HL-60 (cell line): Measurements from ENCODE around the gene WFDC5.

Experiments used
- DNase-seq, 2 experiments: peaks; one replicate each; pipeline ENCODE4 v3.0.0-alpha.2; 2010 to 2020; ENCODE audit warnings: low read depth in 1 of 2, low spot score in 1 of 2
- H3K27ac ChIP-seq: fragments of 250-450 bp; sonication (Bioruptor Pico); replicated peaks from 2 replicates; pipeline ENCODE4 v1.5.1; 2020; ENCODE audit warnings: mild to moderate bottlenecking, moderate library complexity
- H3K27me3 ChIP-seq: fragments of 250-450 bp; sonication (Bioruptor Pico); 2 replicates; pipeline ENCODE4 v1.5.1; 2021; ENCODE audit warnings: mild to moderate bottlenecking, moderate library complexity; ENCODE audit not compliant: insufficient read depth, poor library complexity, severe bottlenecking
- H3K4me3 ChIP-seq: replicated peaks from 2 replicates; pipeline ENCODE4 v1.5.1; 2011; ENCODE audit warnings: mild to moderate bottlenecking, control low read depth, low read length; ENCODE audit not compliant: insufficient read depth
- GABPA ChIP-seq: IDR thresholded peaks from 2 replicates; pipeline ENCODE4 v1.6.1; 2012; ENCODE audit warnings: low read depth
- POLR2AphosphoS5 ChIP-seq: IDR thresholded peaks from 2 replicates; pipeline ENCODE4 v1.6.1; 2012; ENCODE audit warnings: low read depth
- SPI1 ChIP-seq: IDR thresholded peaks from 2 replicates; pipeline ENCODE4 v1.6.1; 2012; ENCODE audit warnings: low read depth, mild to moderate bottlenecking, borderline replicate concordance
- TF ChIP-seq, protein P1 (sequence below): IDR thresholded peaks from 2 replicates; pipeline ENCODE4 v1.6.1; 2012; ENCODE audit warnings: low read depth; ENCODE audit not compliant: insufficient replicate concordance
- TF ChIP-seq, protein P2 (sequence below): IDR thresholded peaks from one replicate; pipeline ENCODE4 v1.5.1; 2011; ENCODE audit warnings: low read length, control low read depth, inconsistent platforms; ENCODE audit not compliant: insufficient read depth

The WFDC5 gene

DNA sequence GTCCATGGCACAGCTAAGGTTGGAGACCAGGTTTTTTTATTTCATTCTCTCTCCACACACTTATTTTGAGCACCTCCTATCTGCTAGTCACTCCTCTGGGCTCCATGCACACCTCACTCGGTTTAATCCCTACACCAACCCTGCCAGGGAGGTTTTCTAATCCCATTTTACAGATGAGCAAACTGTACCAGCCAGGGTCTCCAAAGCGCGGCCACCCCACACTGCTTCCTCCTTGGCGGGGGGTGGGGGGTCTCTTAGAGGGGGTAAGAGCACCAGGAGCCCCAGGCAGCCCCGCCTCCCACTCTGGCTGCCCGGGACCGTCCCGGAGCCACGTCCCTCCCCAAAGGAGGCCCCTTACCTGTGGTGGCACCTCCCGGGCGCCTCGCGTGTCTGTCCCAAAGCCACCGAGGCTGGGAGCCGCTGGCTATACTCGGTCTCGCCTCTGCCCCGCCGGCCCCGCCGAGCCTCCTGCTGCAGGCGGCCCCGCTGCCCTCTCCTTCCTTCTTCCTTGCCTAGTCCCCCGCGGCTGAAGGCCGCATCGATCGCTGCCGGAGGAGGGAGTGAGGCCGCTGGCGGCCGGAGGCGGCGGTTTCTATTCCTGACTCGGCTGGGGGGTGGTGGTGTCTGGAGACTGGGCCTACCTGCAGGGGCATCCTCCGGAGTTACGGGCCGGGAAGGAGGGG, 14.3 kb downstream of the WFDC5 start, which contains the start of gene KCNS1:
KCNS1 (minus strand) TSS at position 565 of the 683 bp plus-strand sequence. CDS start 1,891 bp downstream, outside the sequence.
- no peak within 1 kb of the TSS for H3K4me3 ChIP-seq

DNA sequence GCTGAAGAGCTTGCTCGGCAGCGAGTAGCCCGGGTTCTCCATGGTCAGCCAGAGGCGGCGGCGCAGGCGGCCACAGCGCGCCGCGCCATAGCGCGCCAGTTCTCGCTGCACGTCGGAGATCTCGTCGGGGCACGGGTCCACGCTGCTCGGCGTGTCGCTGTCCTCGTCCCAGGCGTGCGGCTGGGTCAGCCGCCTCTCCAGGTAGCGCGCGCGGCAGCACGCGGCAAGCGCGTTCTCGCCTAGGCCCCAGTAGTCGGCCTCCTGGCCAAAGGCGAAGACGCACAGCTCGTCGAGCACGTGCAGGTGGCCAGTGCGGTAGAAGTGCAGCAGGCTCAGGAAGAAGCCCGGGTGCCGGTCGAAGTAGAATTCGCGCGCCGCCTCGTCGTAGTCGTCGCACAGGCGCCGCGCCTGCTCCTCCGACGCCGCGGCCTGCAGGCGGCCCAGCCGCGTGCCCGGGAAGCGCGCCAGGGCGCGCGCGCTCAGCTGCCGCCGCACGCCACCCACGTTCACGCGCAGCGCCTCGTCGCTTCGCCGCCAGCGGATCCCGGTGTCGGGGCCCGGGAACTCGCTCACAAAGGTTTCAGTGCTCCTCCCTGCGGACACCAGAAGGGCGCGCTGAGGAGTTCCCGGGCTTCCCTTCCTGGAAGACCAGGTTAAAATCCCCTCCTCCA, 16.7 kb downstream of the WFDC5 start:
- Histone ChIP-seq H3K27ac (no peak overlapping the region), H3K27me3 (peaks cover 13% of the 10 kb centered on the region), H3K4me3 (peak overlapping the region; percentile 28)
- TF ChIP-seq GABPA (no peak), SPI1 (no peak), POLR2AphosphoS5 (no peak)
- TF ChIP-seq, protein P1, sequence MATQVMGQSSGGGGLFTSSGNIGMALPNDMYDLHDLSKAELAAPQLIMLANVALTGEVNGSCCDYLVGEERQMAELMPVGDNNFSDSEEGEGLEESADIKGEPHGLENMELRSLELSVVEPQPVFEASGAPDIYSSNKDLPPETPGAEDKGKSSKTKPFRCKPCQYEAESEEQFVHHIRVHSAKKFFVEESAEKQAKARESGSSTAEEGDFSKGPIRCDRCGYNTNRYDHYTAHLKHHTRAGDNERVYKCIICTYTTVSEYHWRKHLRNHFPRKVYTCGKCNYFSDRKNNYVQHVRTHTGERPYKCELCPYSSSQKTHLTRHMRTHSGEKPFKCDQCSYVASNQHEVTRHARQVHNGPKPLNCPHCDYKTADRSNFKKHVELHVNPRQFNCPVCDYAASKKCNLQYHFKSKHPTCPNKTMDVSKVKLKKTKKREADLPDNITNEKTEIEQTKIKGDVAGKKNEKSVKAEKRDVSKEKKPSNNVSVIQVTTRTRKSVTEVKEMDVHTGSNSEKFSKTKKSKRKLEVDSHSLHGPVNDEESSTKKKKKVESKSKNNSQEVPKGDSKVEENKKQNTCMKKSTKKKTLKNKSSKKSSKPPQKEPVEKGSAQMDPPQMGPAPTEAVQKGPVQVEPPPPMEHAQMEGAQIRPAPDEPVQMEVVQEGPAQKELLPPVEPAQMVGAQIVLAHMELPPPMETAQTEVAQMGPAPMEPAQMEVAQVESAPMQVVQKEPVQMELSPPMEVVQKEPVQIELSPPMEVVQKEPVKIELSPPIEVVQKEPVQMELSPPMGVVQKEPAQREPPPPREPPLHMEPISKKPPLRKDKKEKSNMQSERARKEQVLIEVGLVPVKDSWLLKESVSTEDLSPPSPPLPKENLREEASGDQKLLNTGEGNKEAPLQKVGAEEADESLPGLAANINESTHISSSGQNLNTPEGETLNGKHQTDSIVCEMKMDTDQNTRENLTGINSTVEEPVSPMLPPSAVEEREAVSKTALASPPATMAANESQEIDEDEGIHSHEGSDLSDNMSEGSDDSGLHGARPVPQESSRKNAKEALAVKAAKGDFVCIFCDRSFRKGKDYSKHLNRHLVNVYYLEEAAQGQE = no peak
- TF ChIP-seq, protein P2, sequence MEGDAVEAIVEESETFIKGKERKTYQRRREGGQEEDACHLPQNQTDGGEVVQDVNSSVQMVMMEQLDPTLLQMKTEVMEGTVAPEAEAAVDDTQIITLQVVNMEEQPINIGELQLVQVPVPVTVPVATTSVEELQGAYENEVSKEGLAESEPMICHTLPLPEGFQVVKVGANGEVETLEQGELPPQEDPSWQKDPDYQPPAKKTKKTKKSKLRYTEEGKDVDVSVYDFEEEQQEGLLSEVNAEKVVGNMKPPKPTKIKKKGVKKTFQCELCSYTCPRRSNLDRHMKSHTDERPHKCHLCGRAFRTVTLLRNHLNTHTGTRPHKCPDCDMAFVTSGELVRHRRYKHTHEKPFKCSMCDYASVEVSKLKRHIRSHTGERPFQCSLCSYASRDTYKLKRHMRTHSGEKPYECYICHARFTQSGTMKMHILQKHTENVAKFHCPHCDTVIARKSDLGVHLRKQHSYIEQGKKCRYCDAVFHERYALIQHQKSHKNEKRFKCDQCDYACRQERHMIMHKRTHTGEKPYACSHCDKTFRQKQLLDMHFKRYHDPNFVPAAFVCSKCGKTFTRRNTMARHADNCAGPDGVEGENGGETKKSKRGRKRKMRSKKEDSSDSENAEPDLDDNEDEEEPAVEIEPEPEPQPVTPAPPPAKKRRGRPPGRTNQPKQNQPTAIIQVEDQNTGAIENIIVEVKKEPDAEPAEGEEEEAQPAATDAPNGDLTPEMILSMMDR = no peak
- DNase-seq = peak in 1 of 2 experiments; percentile 41

More for the DNA sequence above, 14.3 kb downstream of the WFDC5 start, which contains the start of gene KCNS1:
- TF ChIP-seq, protein P2 = no peak
- TF ChIP-seq SPI1 (no peak), POLR2AphosphoS5 (no peak), GABPA (no peak)
- TF ChIP-seq, protein P1 = no peak
- peak in 1 of 2 experiments; percentile 34 for DNase-seq
- Histone ChIP-seq H3K27ac (no peak within 1 kb of the TSS), H3K27me3 (peaks cover 13% of the 10 kb centered on the region)

DNA sequence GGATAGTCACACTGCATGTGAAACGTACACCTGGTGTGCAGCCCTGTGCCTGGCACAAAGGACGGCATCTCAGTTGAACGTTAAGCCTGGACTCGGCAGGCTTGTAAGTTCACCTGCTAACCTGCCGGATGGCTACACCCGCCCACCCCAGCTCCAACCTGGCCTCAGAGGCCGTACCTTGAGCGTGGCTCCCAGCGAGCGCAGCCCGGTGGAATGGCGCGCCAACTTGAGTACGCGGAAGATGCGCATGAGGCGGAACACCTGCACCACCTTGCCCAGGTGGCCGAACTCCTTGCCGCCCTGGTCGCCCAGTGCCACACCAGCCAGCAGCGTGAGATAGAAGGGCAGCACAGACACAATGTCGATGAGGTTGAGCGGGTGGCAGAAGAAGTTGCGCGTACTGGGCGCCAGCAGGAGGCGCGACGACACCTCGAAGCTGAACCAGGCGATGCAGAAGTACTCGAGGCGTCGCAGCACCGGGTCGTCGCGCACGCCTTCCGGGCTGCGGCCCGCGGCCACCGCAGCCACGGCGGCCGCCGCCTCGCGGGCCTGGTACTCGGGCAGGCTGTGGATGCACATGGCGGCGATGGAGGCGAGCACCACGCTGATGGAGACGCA, 17.4 kb downstream of the WFDC5 start:
- TF ChIP-seq, protein P2 = peak; percentile 54
- no peak for TF ChIP-seq SPI1
- H3K27me3 ChIP-seq = peaks cover 13% of the 10 kb centered on the region
- H3K4me3 ChIP-seq = peak overlapping the region; percentile 28
- peak; percentile 60 to 75 for DNase-seq
- no peak overlapping the region for H3K27ac ChIP-seq
